ENCODE results near the gene ZCCHC2.
A peak's percentile ranks its signal among the peaks of the same experiment; 100 is the strongest.

Gene ZCCHC2

DNA sequence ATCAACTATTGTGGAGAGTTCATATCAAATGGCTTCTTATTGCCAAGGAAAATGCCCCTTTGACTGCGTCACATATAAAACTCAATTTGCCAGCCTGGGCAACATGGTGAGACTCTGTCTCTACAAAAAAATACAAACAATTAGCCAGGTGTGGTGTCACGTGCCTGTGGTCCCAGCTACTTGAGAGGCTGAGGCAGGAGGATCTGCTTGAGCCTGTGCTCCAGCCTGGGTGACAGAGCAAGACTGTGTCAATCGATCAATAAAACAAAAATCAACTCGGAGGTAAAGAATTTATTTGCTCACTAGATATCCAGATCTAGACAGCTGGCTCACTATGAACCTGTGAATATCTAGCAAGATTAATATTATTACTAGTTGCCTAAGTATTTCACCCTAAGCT is 1.7 kb upstream of the ZCCHC2 start:
- H3K27ac ChIP-seq (ENCODE audit: low read depth, low read length), result no peak overlapping the region

DNA sequence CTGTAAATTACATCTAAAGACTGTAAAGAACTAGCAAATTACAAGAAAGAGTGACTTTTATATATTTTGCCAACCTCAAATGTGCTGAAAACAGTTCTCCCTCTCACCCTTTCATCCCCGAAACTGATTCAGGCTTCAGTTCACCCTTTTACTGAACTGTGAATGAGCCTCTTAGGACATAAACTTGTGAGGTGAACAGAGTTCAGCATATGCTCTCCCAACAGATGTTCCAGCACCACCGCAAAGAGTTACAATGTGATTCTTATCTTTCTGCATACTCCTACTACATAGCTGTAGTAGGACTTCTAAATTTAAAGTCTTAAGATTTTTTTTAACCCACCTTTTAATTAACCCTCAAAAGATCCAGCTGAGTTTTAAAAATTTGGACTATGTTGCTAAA is 1.2 kb upstream of the ZCCHC2 start:
- H3K27ac ChIP-seq (ENCODE audit: low read depth, low read length), result no peak overlapping the region
- H3K27me3 ChIP-seq (ENCODE audit: control insufficient read depth, low read length), result no peaks in the 10 kb centered on the region
- peaks cover 13% of the 10 kb centered on the region for H3K36me3 ChIP-seq (ENCODE audit: control insufficient read depth, low read length)
- H3K9me2 ChIP-seq (replicated peaks; ENCODE audit: control insufficient read depth, low read length), result no peaks in the 10 kb centered on the region
- H3K4me3 ChIP-seq (ENCODE audit: low read length), result peak overlapping the region; percentile 91
- peaks cover 5% of the 10 kb centered on the region; the same call in 1 of the 2 replicates for H3F3A ChIP-seq (ENCODE audit: control insufficient read depth, insufficient read depth)
- H3K9me3 ChIP-seq (ENCODE audit: control insufficient read depth, insufficient read depth, low read length), result no peaks in the 10 kb centered on the region
- TF ChIP-seq, protein P1, sequence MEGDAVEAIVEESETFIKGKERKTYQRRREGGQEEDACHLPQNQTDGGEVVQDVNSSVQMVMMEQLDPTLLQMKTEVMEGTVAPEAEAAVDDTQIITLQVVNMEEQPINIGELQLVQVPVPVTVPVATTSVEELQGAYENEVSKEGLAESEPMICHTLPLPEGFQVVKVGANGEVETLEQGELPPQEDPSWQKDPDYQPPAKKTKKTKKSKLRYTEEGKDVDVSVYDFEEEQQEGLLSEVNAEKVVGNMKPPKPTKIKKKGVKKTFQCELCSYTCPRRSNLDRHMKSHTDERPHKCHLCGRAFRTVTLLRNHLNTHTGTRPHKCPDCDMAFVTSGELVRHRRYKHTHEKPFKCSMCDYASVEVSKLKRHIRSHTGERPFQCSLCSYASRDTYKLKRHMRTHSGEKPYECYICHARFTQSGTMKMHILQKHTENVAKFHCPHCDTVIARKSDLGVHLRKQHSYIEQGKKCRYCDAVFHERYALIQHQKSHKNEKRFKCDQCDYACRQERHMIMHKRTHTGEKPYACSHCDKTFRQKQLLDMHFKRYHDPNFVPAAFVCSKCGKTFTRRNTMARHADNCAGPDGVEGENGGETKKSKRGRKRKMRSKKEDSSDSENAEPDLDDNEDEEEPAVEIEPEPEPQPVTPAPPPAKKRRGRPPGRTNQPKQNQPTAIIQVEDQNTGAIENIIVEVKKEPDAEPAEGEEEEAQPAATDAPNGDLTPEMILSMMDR (IDR thresholded peaks at IDR 0.05; ENCODE audit: low read depth, low read length, poor library complexity, severe bottlenecking), result no peak
- no peak for TF ChIP-seq EZH2phosphoT487 (IDR thresholded peaks at IDR 0.05; ENCODE audit: borderline replicate concordance, low read length)
- H4K20me1 ChIP-seq (ENCODE audit: control insufficient read depth, insufficient read depth, low read depth, low read length), result no peaks in the 10 kb centered on the region
- H3K4me1 ChIP-seq (ENCODE audit: control insufficient read depth, low read length), result peaks cover 10% of the 10 kb centered on the region
- H3K79me2 ChIP-seq (ENCODE audit: control insufficient read depth, low read length), result peaks cover 47% of the 10 kb centered on the region
- peak overlapping the region; percentile 90 for H3K4me2 ChIP-seq (ENCODE audit: low read length)

More for the DNA sequence above, 1.7 kb upstream of the ZCCHC2 start:
- Histone ChIP-seq H3K79me2 (ENCODE audit: control insufficient read depth, low read length) (peaks cover 42% of the 10 kb centered on the region), H3K36me3 (ENCODE audit: control insufficient read depth, low read length) (peaks cover 13% of the 10 kb centered on the region), H4K20me1 (ENCODE audit: control insufficient read depth, insufficient read depth, low read depth, low read length) (no peaks in the 10 kb centered on the region), H3K27me3 (ENCODE audit: control insufficient read depth, low read length) (no peaks in the 10 kb centered on the region), H3K4me3 (ENCODE audit: low read length) (peak overlapping the region; percentile 91), H3F3A (ENCODE audit: control insufficient read depth, insufficient read depth) (peaks cover 5% of the 10 kb centered on the region; the same call in 1 of the 2 replicates), H3K9me2 (replicated peaks; ENCODE audit: control insufficient read depth, low read length) (no peaks in the 10 kb centered on the region), H3K4me1 (ENCODE audit: control insufficient read depth, low read length) (peaks cover 10% of the 10 kb centered on the region), H3K4me2 (ENCODE audit: low read length) (peak overlapping the region; percentile 90), H3K9me3 (ENCODE audit: control insufficient read depth, insufficient read depth, low read length) (no peaks in the 10 kb centered on the region)
- TF ChIP-seq EZH2phosphoT487 (IDR thresholded peaks at IDR 0.05; ENCODE audit: borderline replicate concordance, low read length), result no peak
- TF ChIP-seq, protein P1 (IDR thresholded peaks at IDR 0.05; ENCODE audit: low read depth, low read length, poor library complexity, severe bottlenecking), result no peak

DNA sequence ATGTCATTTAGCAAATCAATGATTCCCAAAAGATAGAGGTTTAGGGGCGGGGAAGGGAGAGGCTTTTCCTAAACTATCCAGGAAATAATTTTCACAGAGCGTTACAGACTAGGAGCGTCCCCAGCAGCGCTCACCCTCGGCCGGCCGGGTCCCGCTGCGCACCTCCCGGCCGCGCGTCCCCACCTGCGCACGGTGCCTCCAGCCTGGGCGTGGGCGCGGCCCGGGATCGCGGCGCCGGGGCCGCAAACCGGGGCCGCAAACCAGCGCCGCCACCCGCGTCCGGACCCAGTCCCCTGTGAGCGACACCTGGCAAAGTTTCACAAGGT is 684 bp upstream of the ZCCHC2 start:
- H3K27ac ChIP-seq (ENCODE audit: low read depth, low read length), result peak overlapping the region; percentile 55
- H3K9me3 ChIP-seq (ENCODE audit: control insufficient read depth, insufficient read depth, low read length), result no peaks in the 10 kb centered on the region
- no peaks in the 10 kb centered on the region for H3K9me2 ChIP-seq (replicated peaks; ENCODE audit: control insufficient read depth, low read length)
- H3K27me3 ChIP-seq (ENCODE audit: control insufficient read depth, low read length), result no peaks in the 10 kb centered on the region
- peaks cover 13% of the 10 kb centered on the region for H3K36me3 ChIP-seq (ENCODE audit: control insufficient read depth, low read length)
- H4K20me1 ChIP-seq (ENCODE audit: control insufficient read depth, insufficient read depth, low read depth, low read length), result no peaks in the 10 kb centered on the region
- H3K4me3 ChIP-seq (ENCODE audit: low read length), result peak overlapping the region; percentile 91
- peak overlapping the region; percentile 90 for H3K4me2 ChIP-seq (ENCODE audit: low read length)
- H3F3A ChIP-seq (ENCODE audit: control insufficient read depth, insufficient read depth), result peaks cover 5% of the 10 kb centered on the region; the same call in 1 of the 2 replicates
- H3K79me2 ChIP-seq (ENCODE audit: control insufficient read depth, low read length), result peaks cover 53% of the 10 kb centered on the region
- H3K4me1 ChIP-seq (ENCODE audit: control insufficient read depth, low read length), result peaks cover 10% of the 10 kb centered on the region
- no peak for TF ChIP-seq EZH2phosphoT487 (IDR thresholded peaks at IDR 0.05; ENCODE audit: borderline replicate concordance, low read length)
- TF ChIP-seq, protein P1 (IDR thresholded peaks at IDR 0.05; ENCODE audit: low read depth, low read length, poor library complexity, severe bottlenecking), result no peak
